ENCODE data around the gene BID. TPM values are rescaled to one million over a fixed set of nuclear protein-coding genes. Genes with fewer than 3 reads are reported as not detected.

Gene BID
- total and polyA plus RNA-seq, 2 of the 8 experiments (the other 6 are each of a cell fraction or from before 2014, with no cell fraction given), result 39.3 to 114 TPM

- no peak for TF ChIP-seq ZNF274 (IDR thresholded peaks at IDR 0.05; ENCODE audit: borderline replicate concordance, extremely low read depth, low read length)
- no peak for TF ChIP-seq HDAC2 (IDR thresholded peaks at IDR 0.05; ENCODE audit: borderline replicate concordance in 1 of 2, low read depth in 2 of 2, low read length in 2 of 2)
- no peak for TF ChIP-seq MAFK (IDR thresholded peaks at IDR 0.05; ENCODE audit: low read depth, low read length)
These were observed 8.4 kb upstream of the BID start (continued) for GRCh38 chr22:17782621-17783020.
